Astrocyte (in vitro differentiated cells and primary cell): ENCODE measurements around the gene ENOX1. TPM values are rescaled to one million over a fixed set of nuclear protein-coding genes. Genes with fewer than 3 reads are reported as not detected.

Experiments
- DNase-seq: peaks from one replicate; pipeline ENCODE4 v3.0.0-alpha.2; 2010; ENCODE audit warnings: low read depth
- FAIRE-seq: peaks from 2 replicates; lab custom pipeline; 2011; peaks lifted over from hg19 to GRCh38; lab: Jason Lieb, UNC
- H2AFZ ChIP-seq: 2 replicates; pipeline ENCODE4 v1.6.0; 2012; ENCODE audit warnings: low read depth, low read length, inconsistent platforms
- H3K27ac ChIP-seq: 2 replicates; pipeline ENCODE4 v1.5.1; 2011; ENCODE audit warnings: low read depth, low read length, inconsistent platforms
- H3K27me3 ChIP-seq: 2 replicates; pipeline ENCODE4 v1.6.0; 2011; ENCODE audit warnings: low read length, inconsistent platforms; ENCODE audit not compliant: insufficient read depth
- H3K36me3 ChIP-seq: 2 replicates; pipeline ENCODE4 v1.5.1; 2011; ENCODE audit warnings: low read length, inconsistent platforms; ENCODE audit not compliant: insufficient read depth
- H3K4me1 ChIP-seq: 2 replicates; pipeline ENCODE4 v1.5.1; 2011; ENCODE audit warnings: low read length, inconsistent platforms; ENCODE audit not compliant: insufficient read depth
- H3K4me2 ChIP-seq: 2 replicates; pipeline ENCODE4 v1.6.0; 2012; ENCODE audit warnings: low read length, inconsistent platforms
- H3K4me3 ChIP-seq: 2 replicates; pipeline ENCODE4 v1.5.1; 2011; ENCODE audit warnings: low read depth, mild to moderate bottlenecking, low read length, inconsistent platforms; ENCODE audit not compliant: insufficient read depth
- H3K79me2 ChIP-seq: 2 replicates; pipeline ENCODE4 v1.6.0; 2012; ENCODE audit warnings: mild to moderate bottlenecking, low read length, inconsistent platforms; ENCODE audit not compliant: insufficient read depth
- H3K9ac ChIP-seq: 2 replicates; pipeline ENCODE4 v1.6.0; 2012; ENCODE audit warnings: mild to moderate bottlenecking, low read length, inconsistent platforms
- H3K9me3 ChIP-seq: 2 replicates; pipeline ENCODE4 v1.5.1; 2012; ENCODE audit warnings: low read depth, mild to moderate bottlenecking, low read length, inconsistent platforms; ENCODE audit not compliant: insufficient read depth
- H4K20me1 ChIP-seq: 2 replicates; pipeline ENCODE4 v1.6.0; 2012; ENCODE audit warnings: low read length, inconsistent platforms; ENCODE audit not compliant: insufficient read depth
- H3K27ac Mint-ChIP-seq: one replicate; pipeline ENCODE4 v1.8.0; 2021; ENCODE audit warnings: mild to moderate bottlenecking, mixed read lengths; ENCODE audit not compliant: unreplicated experiment
- H3K27me3 Mint-ChIP-seq: one replicate; pipeline ENCODE4 v1.8.0; 2021; ENCODE audit warnings: low read depth, mixed read lengths; ENCODE audit not compliant: unreplicated experiment
- H3K36me3 Mint-ChIP-seq: one replicate; pipeline ENCODE4 v1.8.0; 2021; ENCODE audit warnings: low read depth, mixed read lengths; ENCODE audit not compliant: unreplicated experiment
- H3K4me1 Mint-ChIP-seq: one replicate; pipeline ENCODE4 v1.8.0; 2021; ENCODE audit warnings: low read depth, mixed read lengths; ENCODE audit not compliant: unreplicated experiment
- H3K4me3 Mint-ChIP-seq: one replicate; pipeline ENCODE4 v1.8.0; 2021; ENCODE audit warnings: mild to moderate bottlenecking, moderate library complexity, mixed read lengths; ENCODE audit not compliant: unreplicated experiment
- H3K9me3 Mint-ChIP-seq: one replicate; pipeline ENCODE4 v1.8.0; 2021; ENCODE audit warnings: mild to moderate bottlenecking, mixed read lengths; ENCODE audit not compliant: unreplicated experiment
- CTCF ChIP-seq: IDR thresholded peaks from 2 replicates; pipeline ENCODE4 v1.5.1; 2011; ENCODE audit warnings: low read depth, mild to moderate bottlenecking, inconsistent platforms, low read length, moderate library complexity; ENCODE audit not compliant: insufficient read depth
- EZH2 ChIP-seq: IDR thresholded peaks from 2 replicates; pipeline ENCODE4 v1.6.1; 2012; ENCODE audit warnings: mild to moderate bottlenecking, low read length, inconsistent platforms; ENCODE audit not compliant: insufficient read depth
- total RNA-seq: library from RNA; stranded (reverse); gene quantifications from 2 replicates; pipeline ENCODE4 v1.2.1, GENCODE V29; 2021

ENOX1 gene
- total RNA-seq, 1 donor from 2014 or later = 2.3 TPM

DNA sequence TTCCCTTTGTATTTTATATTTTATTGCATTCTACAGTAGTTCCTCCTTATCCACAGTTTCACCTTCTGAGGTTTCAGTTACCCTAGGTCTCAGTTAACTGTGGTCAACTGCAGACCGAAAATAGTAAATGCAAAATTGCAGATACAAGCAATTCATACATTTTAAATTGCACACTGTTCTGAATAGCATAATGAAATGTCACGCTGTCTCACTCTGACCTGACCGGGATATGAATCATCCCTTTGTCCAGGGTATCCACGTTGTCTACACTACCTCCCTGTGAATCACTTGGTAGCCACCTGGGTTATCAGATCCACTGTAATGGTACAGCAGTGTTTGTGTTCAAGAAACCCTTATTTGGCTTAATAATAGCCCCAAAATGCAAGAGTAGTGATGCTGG is 438.4 kb downstream of the ENOX1 start:
- no peak for FAIRE-seq
- Histone ChIP-seq H2AFZ (no peak overlapping the region), H3K9me3 (no peaks in the 10 kb centered on the region), H3K4me3 (no peak overlapping the region), H3K4me2 (peak overlapping the region; percentile 51), H4K20me1 (no peaks in the 10 kb centered on the region), H3K9ac (no peak overlapping the region), H3K27ac (no peak overlapping the region), H3K36me3 (no peaks in the 10 kb centered on the region), H3K27me3 (no peaks in the 10 kb centered on the region), H3K79me2 (no peaks in the 10 kb centered on the region), H3K4me1 (peaks cover 11% of the 10 kb centered on the region)
- Mint-ChIP-seq H3K4me3 (no peak overlapping the region), H3K9me3 (no peaks in the 10 kb centered on the region), H3K27ac (no peak overlapping the region), H3K36me3 (no peaks in the 10 kb centered on the region), H3K27me3 (no peaks in the 10 kb centered on the region), H3K4me1 (peaks cover 13% of the 10 kb centered on the region)
- TF ChIP-seq EZH2 (no peak), CTCF (no peak)
- peak; percentile 73 for DNase-seq

DNA sequence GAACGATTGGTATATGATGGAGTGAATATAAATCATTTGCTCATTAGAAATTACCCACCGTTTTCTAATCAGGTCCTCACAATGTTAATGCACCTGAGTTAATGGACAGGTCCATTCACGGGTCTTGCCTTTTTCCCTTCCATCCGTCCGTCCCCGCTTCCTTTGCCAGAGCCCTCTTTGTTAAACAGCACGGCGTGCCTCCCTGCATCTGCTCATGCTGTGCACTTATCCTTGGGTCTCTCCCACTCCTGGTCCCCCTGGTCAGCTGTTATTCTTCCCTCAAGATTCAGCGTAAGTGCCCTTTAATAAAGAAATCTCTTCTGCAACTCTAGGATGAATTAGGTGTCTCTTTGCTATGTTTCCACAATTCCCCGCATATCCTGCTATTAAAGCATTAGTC is 438.9 kb downstream of the ENOX1 start:
- no peaks in the 10 kb centered on the region for H3K79me2 ChIP-seq
- FAIRE-seq = no peak
- H3K36me3 Mint-ChIP-seq = no peaks in the 10 kb centered on the region

More for the DNA sequence above, 438.9 kb downstream of the ENOX1 start:
- Histone ChIP-seq H3K9ac (no peak overlapping the region), H3K4me1 (peaks cover 11% of the 10 kb centered on the region), H3K9me3 (no peaks in the 10 kb centered on the region), H3K27me3 (no peaks in the 10 kb centered on the region), H3K27ac (no peak overlapping the region), H3K36me3 (no peaks in the 10 kb centered on the region), H3K4me3 (no peak overlapping the region), H4K20me1 (no peaks in the 10 kb centered on the region), H3K4me2 (peak overlapping the region; percentile 51), H2AFZ (no peak overlapping the region)
- no peaks in the 10 kb centered on the region for H3K27me3 Mint-ChIP-seq
- peak overlapping the region; percentile 10 for H3K27ac Mint-ChIP-seq
- H3K4me3 Mint-ChIP-seq = no peak overlapping the region
- no peaks in the 10 kb centered on the region for H3K9me3 Mint-ChIP-seq
- peaks cover 13% of the 10 kb centered on the region for H3K4me1 Mint-ChIP-seq
- no peak for DNase-seq
- TF ChIP-seq EZH2 (no peak), CTCF (no peak)
